Measurements from ENCODE around the gene CCDC97. TPM values are rescaled to one million over a fixed set of nuclear protein-coding genes. Genes with fewer than 3 reads are reported as not detected.

CCDC97 gene
- total RNA-seq, 1 donor from 2014 or later: 40.5 TPM

DNA sequence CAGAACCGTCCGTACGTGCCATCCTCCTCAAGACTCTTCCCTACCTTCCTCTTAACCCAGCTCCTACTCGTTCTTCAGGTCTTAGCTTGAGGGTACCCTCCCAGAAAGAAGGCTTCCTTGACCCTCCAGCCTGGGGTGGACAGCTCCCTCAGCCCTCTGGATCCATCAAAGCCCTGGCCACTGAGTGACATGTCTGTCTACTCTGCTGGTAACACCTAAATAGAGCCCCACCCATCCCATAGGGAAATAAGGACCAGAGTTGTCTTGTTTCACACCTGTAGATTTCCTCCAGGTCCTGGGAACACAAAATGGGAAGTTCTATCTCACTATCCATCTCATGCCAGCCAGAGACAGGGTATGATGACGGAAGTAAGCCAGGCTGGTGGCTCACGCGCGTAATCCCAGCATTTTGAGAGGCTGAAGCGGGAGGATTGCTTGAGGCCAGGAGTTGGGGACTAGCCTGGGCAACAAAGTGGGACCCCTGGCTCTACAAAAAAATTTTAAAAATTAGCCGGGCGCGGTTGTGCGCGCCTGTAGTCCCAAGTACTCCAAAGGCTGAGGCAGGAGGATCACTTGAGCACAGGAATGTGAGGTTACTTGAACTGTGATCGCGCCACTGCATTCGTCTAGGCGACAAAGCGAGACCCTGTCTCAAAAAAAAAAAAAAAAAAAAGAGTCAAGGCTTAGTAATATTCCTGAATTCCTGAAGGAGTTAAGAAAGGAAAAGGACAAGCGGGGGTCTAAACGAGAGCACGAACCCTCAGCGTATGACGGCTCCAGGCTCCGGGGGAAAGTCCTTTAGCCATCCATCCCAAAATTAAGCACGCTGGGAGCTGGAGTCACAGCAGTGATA lies 566 bp upstream of the CCDC97 start:
- H3K4me3 Mint-ChIP-seq: peak overlapping the region; percentile 93
- peaks cover 20% of the 10 kb centered on the region for H3K36me3 Mint-ChIP-seq
- H3K27me3 Mint-ChIP-seq (ENCODE audit: low read depth): no peaks in the 10 kb centered on the region

DNA sequence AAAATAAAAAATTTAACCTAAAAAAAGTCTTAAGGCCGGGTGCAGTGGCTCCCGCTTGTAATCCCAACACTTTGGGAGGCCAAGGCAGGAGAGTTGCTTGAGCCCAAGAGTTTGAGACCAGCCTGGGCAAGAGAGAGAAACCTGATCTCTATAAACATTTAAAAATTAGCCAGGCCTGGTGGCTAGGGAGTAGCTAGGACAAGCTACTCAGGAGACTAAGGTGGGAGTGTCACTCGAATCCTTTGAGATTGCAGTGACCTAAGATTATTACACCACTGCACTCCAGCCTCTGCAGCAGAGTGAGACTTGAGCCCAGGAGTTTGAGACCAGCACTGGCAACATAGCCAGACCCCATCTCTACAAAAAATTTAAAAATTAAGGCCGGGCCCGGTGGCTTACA lies 1.1 kb downstream of the CCDC97 start:
- DNase-seq (ENCODE audit: low spot score in 2 of 2, unreplicated experiment in 2 of 2): no peak
- Mint-ChIP-seq H3K4me1 (peaks cover 32% of the 10 kb centered on the region), H3K4me3 (peak overlapping the region; percentile 93), H3K9me3 (no peaks in the 10 kb centered on the region), H3K36me3 (peaks cover 21% of the 10 kb centered on the region), H3K27me3 (ENCODE audit: low read depth) (no peaks in the 10 kb centered on the region), H3K27ac (peak overlapping the region; percentile 99)
- TF ChIP-seq, protein P1, sequence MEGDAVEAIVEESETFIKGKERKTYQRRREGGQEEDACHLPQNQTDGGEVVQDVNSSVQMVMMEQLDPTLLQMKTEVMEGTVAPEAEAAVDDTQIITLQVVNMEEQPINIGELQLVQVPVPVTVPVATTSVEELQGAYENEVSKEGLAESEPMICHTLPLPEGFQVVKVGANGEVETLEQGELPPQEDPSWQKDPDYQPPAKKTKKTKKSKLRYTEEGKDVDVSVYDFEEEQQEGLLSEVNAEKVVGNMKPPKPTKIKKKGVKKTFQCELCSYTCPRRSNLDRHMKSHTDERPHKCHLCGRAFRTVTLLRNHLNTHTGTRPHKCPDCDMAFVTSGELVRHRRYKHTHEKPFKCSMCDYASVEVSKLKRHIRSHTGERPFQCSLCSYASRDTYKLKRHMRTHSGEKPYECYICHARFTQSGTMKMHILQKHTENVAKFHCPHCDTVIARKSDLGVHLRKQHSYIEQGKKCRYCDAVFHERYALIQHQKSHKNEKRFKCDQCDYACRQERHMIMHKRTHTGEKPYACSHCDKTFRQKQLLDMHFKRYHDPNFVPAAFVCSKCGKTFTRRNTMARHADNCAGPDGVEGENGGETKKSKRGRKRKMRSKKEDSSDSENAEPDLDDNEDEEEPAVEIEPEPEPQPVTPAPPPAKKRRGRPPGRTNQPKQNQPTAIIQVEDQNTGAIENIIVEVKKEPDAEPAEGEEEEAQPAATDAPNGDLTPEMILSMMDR (IDR thresholded peaks at IDR 0.05; ENCODE audit: unreplicated experiment): no peak

More for the DNA sequence above, 566 bp upstream of the CCDC97 start:
- no peaks in the 10 kb centered on the region for H3K9me3 Mint-ChIP-seq
- H3K4me1 Mint-ChIP-seq: peaks cover 32% of the 10 kb centered on the region
- TF ChIP-seq, protein P1 (IDR thresholded peaks at IDR 0.05; ENCODE audit: unreplicated experiment): no peak
- no peak for DNase-seq (ENCODE audit: low spot score in 2 of 2, unreplicated experiment in 2 of 2)
- peak overlapping the region; percentile 99 for H3K27ac Mint-ChIP-seq

DNA sequence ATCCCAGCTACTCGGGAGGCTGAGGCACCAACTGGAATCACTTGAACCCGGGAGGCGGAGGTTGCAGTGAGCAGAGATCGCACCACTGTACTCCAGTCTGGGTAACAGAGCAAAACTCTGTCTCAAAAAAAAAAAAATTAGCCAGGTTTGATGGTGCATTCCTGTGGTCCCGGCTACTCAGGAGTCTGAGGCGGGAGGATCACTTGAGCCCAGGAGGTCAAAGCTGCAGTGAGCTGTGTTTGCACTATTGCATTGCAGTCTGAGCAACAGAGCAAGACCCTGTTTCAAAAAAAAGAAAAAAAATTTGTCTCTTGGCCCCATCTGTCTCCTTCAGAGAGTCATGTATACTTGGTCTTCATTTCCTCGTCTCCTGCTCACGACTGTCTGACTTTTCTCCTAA lies 1.6 kb downstream of the CCDC97 start:
- DNase-seq (ENCODE audit: low spot score in 2 of 2, unreplicated experiment in 2 of 2): no peak
- Mint-ChIP-seq H3K27me3 (ENCODE audit: low read depth) (no peaks in the 10 kb centered on the region), H3K4me1 (peaks cover 32% of the 10 kb centered on the region), H3K4me3 (peak overlapping the region; percentile 93), H3K27ac (peak overlapping the region; percentile 73), H3K9me3 (peaks cover under 1% of the 10 kb centered on the region), H3K36me3 (peaks cover 26% of the 10 kb centered on the region)
- TF ChIP-seq, protein P1 (IDR thresholded peaks at IDR 0.05; ENCODE audit: unreplicated experiment): no peak

DNA sequence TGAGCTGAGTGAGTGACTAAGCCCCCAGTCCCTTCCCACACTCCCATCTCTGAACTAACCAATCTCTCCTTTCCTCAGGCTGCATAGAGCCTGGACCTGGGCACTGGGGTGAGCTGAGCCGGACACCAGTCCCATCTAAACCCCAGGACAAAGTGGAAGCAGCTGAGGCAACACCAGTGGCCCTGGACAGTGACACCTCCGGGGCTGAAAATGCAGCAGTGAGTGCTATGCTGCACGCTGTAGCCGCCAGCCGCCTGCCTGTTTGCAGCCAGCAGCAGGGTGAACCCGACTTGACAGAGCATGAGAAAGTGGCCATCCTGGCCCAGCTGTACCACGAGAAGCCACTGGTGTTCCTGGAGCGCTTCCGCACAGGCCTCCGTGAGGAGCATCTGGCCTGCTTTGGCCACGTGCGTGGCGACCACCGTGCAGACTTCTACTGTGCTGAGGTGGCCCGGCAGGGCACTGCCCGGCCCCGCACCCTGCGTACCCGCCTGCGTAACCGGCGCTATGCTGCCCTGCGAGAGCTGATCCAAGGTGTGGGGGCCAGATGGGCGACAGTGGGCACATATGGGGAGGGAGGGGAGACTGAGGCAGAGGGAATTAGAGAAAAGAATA lies 6.4 kb downstream of the CCDC97 start:
- Mint-ChIP-seq H3K4me1 (peaks cover 15% of the 10 kb centered on the region), H3K9me3 (peaks cover 5% of the 10 kb centered on the region), H3K36me3 (peaks cover 41% of the 10 kb centered on the region), H3K4me3 (no peak overlapping the region), H3K27ac (no peak overlapping the region), H3K27me3 (ENCODE audit: low read depth) (no peaks in the 10 kb centered on the region)
- DNase-seq (ENCODE audit: low spot score in 2 of 2, unreplicated experiment in 2 of 2): no peak
- TF ChIP-seq, protein P1 (IDR thresholded peaks at IDR 0.05; ENCODE audit: unreplicated experiment): no peak

DNA sequence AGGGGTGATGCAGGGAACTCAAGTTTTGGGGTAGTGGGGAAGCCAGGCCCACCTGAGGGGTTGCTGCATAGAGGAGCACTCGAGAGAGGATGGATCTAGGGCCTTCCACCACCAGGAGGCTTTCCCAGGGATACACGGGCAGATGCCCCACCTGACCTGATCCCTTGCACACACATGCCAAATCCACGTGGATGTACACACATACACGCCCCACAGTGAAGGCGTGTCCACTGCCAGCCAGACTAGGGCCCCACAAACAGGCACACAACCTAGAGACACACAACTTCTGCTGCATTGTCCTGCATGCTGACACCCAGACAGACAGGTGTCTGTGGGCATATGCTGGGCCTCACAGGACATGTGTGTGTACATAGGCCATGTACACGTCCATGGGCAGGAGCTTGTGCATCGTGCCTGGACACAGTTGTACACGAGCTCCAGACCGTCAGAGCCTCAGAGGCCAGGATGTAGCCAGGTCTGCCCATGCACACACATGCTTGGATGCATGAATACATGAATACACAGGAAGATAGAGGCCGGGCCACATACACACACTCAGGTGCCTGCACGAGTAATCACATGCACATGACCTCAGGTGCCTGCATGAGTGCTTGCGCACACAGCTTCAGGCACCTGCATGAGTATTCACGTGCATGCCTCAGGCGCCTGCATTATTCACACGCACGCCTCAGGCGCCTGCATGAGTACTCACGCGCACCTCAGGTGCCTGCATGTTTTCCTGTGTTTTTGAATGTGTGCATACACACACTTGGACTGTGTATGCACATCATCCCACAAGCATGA lies 8.9 kb downstream of the CCDC97 start:
- H3K4me1 Mint-ChIP-seq: peaks cover 18% of the 10 kb centered on the region
- no peak overlapping the region for H3K27ac Mint-ChIP-seq
- peaks cover 5% of the 10 kb centered on the region for H3K9me3 Mint-ChIP-seq
- no peaks in the 10 kb centered on the region for H3K27me3 Mint-ChIP-seq (ENCODE audit: low read depth)
- TF ChIP-seq, protein P1 (IDR thresholded peaks at IDR 0.05; ENCODE audit: unreplicated experiment): no peak
- no peak overlapping the region for H3K4me3 Mint-ChIP-seq
- DNase-seq (ENCODE audit: low spot score in 2 of 2, unreplicated experiment in 2 of 2): no peak
- peaks cover 34% of the 10 kb centered on the region for H3K36me3 Mint-ChIP-seq

Data from mesothelial cell of epicardium (in vitro differentiated cells).